Nucleus accumbens (tissue), 56 donors: Measurements from ENCODE around the gene OR10C1.

Experiments used
- DNase-seq, 56 donors: peaks; one replicate each; lab custom pipeline; 2025; lab: John Stamatoyannopoulos, UW

OR10C1 gene

GRCh38 chr6:29474996-29475395, 35.9 kb downstream of the OR10C1 start:
- no peak for DNase-seq

GRCh38 chr6:29477923-29478450, 38.9 kb downstream of the OR10C1 start:
- no peak for DNase-seq

- no peak for DNase-seq
Observed at GRCh38 chr6:29478740-29479139, 39.6 kb downstream of the OR10C1 start.

- no peak for DNase-seq
Observed at GRCh38 chr6:29479560-29479959, 40.5 kb downstream of the OR10C1 start.

GRCh38 chr6:29483186-29483585, 44.1 kb downstream of the OR10C1 start:
- no peak for DNase-seq

GRCh38 chr6:29483735-29484134, 44.6 kb downstream of the OR10C1 start:
- no peak for DNase-seq

- DNase-seq = no peak
Observed at GRCh38 chr6:29486577-29486976, 47.5 kb downstream of the OR10C1 start.

- no peak for DNase-seq
Observed at GRCh38 chr6:29487131-29487530, 48.0 kb downstream of the OR10C1 start.

GRCh38 chr6:29487660-29488059, 48.6 kb downstream of the OR10C1 start, which contains the start of gene MAS1L:
Gene MAS1L (minus strand): TSS chr6:29487956. CDS start chr6:29487902, 54 bp downstream.
- DNase-seq = no peak

- no peak for DNase-seq
Observed at GRCh38 chr6:29488874-29489273, 49.8 kb downstream of the OR10C1 start.

- DNase-seq = no peak
Observed at GRCh38 chr6:29489286-29489685, 50.2 kb downstream of the OR10C1 start.

GRCh38 chr6:29490055-29490454, 50.9 kb downstream of the OR10C1 start:
- no peak for DNase-seq

- no peak for DNase-seq
Observed at GRCh38 chr6:29490552-29490951, 51.4 kb downstream of the OR10C1 start.
